BLaER1 treated with 17β-estradiol and CSF1 and Interleukin-3, amounts not matched to agents 10 nM and 100 nM (cell line): ENCODE measurements around the gene ESRRA.

Source experiments
- H3K27ac ChIP-seq, 11 experiments: shearing (Covaris generic); formaldehyde crosslinking; 2 replicates each; pipeline ENCODE4 v1.8.1; 2022
- H3K27me3 ChIP-seq, 11 experiments: shearing (Covaris generic); formaldehyde crosslinking; 2 replicates each; pipeline ENCODE4 v1.8.1; 2022
- H3K36me3 ChIP-seq, 11 experiments: shearing (Covaris generic); formaldehyde crosslinking; 2 replicates each; pipeline ENCODE4 v1.8.1; 2022
- H3K4me1 ChIP-seq, 10 experiments: shearing (Covaris generic); formaldehyde crosslinking; 2 replicates each; pipeline ENCODE4 v1.8.1; 2022
- H3K4me2 ChIP-seq, 11 experiments: shearing (Covaris generic); formaldehyde crosslinking; 2 replicates each; pipeline ENCODE4 v1.8.1; 2022
- H3K4me3 ChIP-seq, 10 experiments: shearing (Covaris generic); formaldehyde crosslinking; 2 replicates each; pipeline ENCODE4 v1.8.1; 2022
- H3K9ac ChIP-seq, 11 experiments: shearing (Covaris generic); formaldehyde crosslinking; 2 replicates each; pipeline ENCODE4 v1.8.1; 2022
- H3K9me3 ChIP-seq, 11 experiments: shearing (Covaris generic); formaldehyde crosslinking; replicated peaks in 1 of 11; 2 replicates each; pipeline ENCODE4 v1.8.1; 2022
- H4K20me1 ChIP-seq, 11 experiments: shearing (Covaris generic); formaldehyde crosslinking; 2 replicates each; pipeline ENCODE4 v1.8.1; 2022
- Cebpa-rat ChIP-seq, 11 experiments: shearing (Covaris generic); IDR thresholded peaks; 2 replicates each; pipeline ENCODE4 v1.8.1; 2022

Gene ESRRA

GRCh38 chr11:64281957-64282770, 23.2 kb upstream of the ESRRA start:
- no peak overlapping the region for H3K9ac ChIP-seq
- peaks cover 7 to 46% (median 32%) of the 10 kb centered on the region in 11 experiments; a peak in 20 of 22 replicates for H3K36me3 ChIP-seq
- H3K4me3 ChIP-seq: no peak overlapping the region
- H3K4me2 ChIP-seq: no peak overlapping the region
- H3K27ac ChIP-seq: no peak overlapping the region
- no peaks in the 10 kb centered on the region for H3K27me3 ChIP-seq
- peaks cover 0 to 7% (median 0%) of the 10 kb centered on the region in 11 experiments; a peak in 2 of 22 replicates for H4K20me1 ChIP-seq
- no peak for TF ChIP-seq Cebpa-rat (IDR thresholded peaks at IDR 0.05)
- peaks cover 24 to 30% (median 27%) of the 10 kb centered on the region in 10 experiments for H3K4me1 ChIP-seq
- no peaks in the 10 kb centered on the region for H3K9me3 ChIP-seq

GRCh38 chr11:64283092-64283491, 22.2 kb upstream of the ESRRA start:
- peak overlapping the region in 1 of 10 experiments; percentile 81; a peak in 1 of 20 replicates for H3K4me3 ChIP-seq
- no peak for TF ChIP-seq Cebpa-rat (IDR thresholded peaks at IDR 0.05)
- H3K27me3 ChIP-seq: no peaks in the 10 kb centered on the region
- H3K4me1 ChIP-seq: peaks cover 25 to 31% (median 26%) of the 10 kb centered on the region in 10 experiments
- H3K9ac ChIP-seq: peak overlapping the region in 9 of 11 experiments; percentile 83 to 92 (median 88); a peak in 16 of 22 replicates
- peak overlapping the region; percentile 92 to 100 (median 96) for H3K4me2 ChIP-seq
- 0 out of 22 replicates have a peak overlapping the region, but pooled peaks of 1 of the 11 experiments have one; percentile 2 for H3K27ac ChIP-seq
- no peaks in the 10 kb centered on the region for H3K9me3 ChIP-seq
- peaks cover 5 to 37% (median 23%) of the 10 kb centered on the region in 11 experiments; a peak in 19 of 22 replicates for H3K36me3 ChIP-seq
- peaks cover 0 to 13% (median 0%) of the 10 kb centered on the region in 11 experiments; a peak in 1 of 22 replicates for H4K20me1 ChIP-seq

GRCh38 chr11:64284048-64284961, 21.0 kb upstream of the ESRRA start, which contains the start of gene BAD:
Gene BAD, minus strand, starts transcription at chr11:64284665. Its CDS starts 297 bp downstream, at chr11:64284368.
- Histone ChIP-seq H3K36me3 (peaks cover 0 to 26% (median 12%) of the 10 kb centered on the region in 11 experiments; a peak in 12 of 22 replicates), H4K20me1 (peaks cover 0 to 15% (median 1%) of the 10 kb centered on the region in 11 experiments; a peak in 3 of 22 replicates), H3K9me3 (no peaks in the 10 kb centered on the region), H3K27me3 (peaks cover 2 to 7% (median 3%) of the 10 kb centered on the region in 11 experiments; a peak in 21 of 22 replicates), H3K4me2 (peak within 1 kb of the TSS; percentile 92 to 100 (median 96)), H3K4me1 (peaks cover 25 to 31% (median 26%) of the 10 kb centered on the region in 10 experiments), H3K27ac (peak within 1 kb of the TSS; percentile 77 to 94 (median 85)), H3K4me3 (peak within 1 kb of the TSS; percentile 61 to 90 (median 80)), H3K9ac (peak within 1 kb of the TSS; percentile 80 to 92 (median 88))
- no peak for TF ChIP-seq Cebpa-rat (IDR thresholded peaks at IDR 0.05)

- peaks cover 25 to 31% (median 26%) of the 10 kb centered on the region in 10 experiments for H3K4me1 ChIP-seq
- H3K9me3 ChIP-seq: no peaks in the 10 kb centered on the region
- peaks cover 11 to 16% (median 12%) of the 10 kb centered on the region in 11 experiments for H3K27me3 ChIP-seq
- H3K36me3 ChIP-seq: peaks cover 0 to 22% (median 10%) of the 10 kb centered on the region in 11 experiments; a peak in 12 of 22 replicates
- H3K4me2 ChIP-seq: peak within 1 kb of the TSS; percentile 94 to 100 (median 97)
- peak within 1 kb of the TSS; percentile 80 to 92 (median 88) for H3K9ac ChIP-seq
- no peak for TF ChIP-seq Cebpa-rat (IDR thresholded peaks at IDR 0.05)
- H3K27ac ChIP-seq: peak within 1 kb of the TSS; percentile 77 to 94 (median 85)
- H4K20me1 ChIP-seq: peaks cover 0 to 25% (median 10%) of the 10 kb centered on the region in 11 experiments; a peak in 10 of 22 replicates
- H3K4me3 ChIP-seq: peak within 1 kb of the TSS; percentile 61 to 90 (median 80)
These were observed 20.1 kb upstream of the ESRRA start, which contains the start of gene GPR137 for GRCh38 chr11:64284962-64285884. Gene GPR137, plus strand, starts transcription at chr11:64285848. Its CDS starts 677 bp downstream, at chr11:64286525.

GRCh38 chr11:64285885-64286800, 19.2 kb upstream of the ESRRA start:
- peak overlapping the region in 10 of 11 experiments; percentile 43 to 94 (median 84); a peak in 18 of 22 replicates for H3K27ac ChIP-seq

GRCh38 chr11:64286801-64287159, 18.5 kb upstream of the ESRRA start:
- Histone ChIP-seq H3K4me2 (peak overlapping the region; percentile 94 to 100 (median 97)), H3K27me3 (peaks cover 27 to 32% (median 28%) of the 10 kb centered on the region in 11 experiments), H3K27ac (no peak overlapping the region), H3K4me1 (peaks cover 27 to 37% (median 29%) of the 10 kb centered on the region in 10 experiments), H4K20me1 (peaks cover 0 to 40% (median 26%) of the 10 kb centered on the region in 11 experiments; a peak in 16 of 22 replicates), H3K4me3 (no peak overlapping the region), H3K9me3 (no peaks in the 10 kb centered on the region), H3K9ac (peak overlapping the region in 3 of 11 experiments; percentile 13 to 89 (median 15); a peak in 6 of 22 replicates), H3K36me3 (peaks cover 0 to 15% (median 9%) of the 10 kb centered on the region in 11 experiments; a peak in 12 of 22 replicates)
- no peak for TF ChIP-seq Cebpa-rat (IDR thresholded peaks at IDR 0.05)

More at GRCh38 chr11:64285885-64286800, 19.2 kb upstream of the ESRRA start:
- peak overlapping the region; percentile 80 to 92 (median 88) for H3K9ac ChIP-seq
- peak overlapping the region; percentile 94 to 100 (median 97) for H3K4me2 ChIP-seq
- H3K9me3 ChIP-seq: no peaks in the 10 kb centered on the region
- peaks cover 21 to 25% (median 21%) of the 10 kb centered on the region in 11 experiments for H3K27me3 ChIP-seq
- H3K4me3 ChIP-seq: peak overlapping the region; percentile 61 to 90 (median 80)
- peaks cover 0 to 34% (median 19%) of the 10 kb centered on the region in 11 experiments; a peak in 14 of 22 replicates for H4K20me1 ChIP-seq
- H3K4me1 ChIP-seq: peaks cover 25 to 31% (median 26%) of the 10 kb centered on the region in 10 experiments
- H3K36me3 ChIP-seq: peaks cover 0 to 20% (median 10%) of the 10 kb centered on the region in 11 experiments; a peak in 12 of 22 replicates
- TF ChIP-seq Cebpa-rat (IDR thresholded peaks at IDR 0.05): no peak
